SJSA1 (cell line): ENCODE results near the gene DNAH10. TPM values are rescaled to one million over a fixed set of nuclear protein-coding genes. Genes with fewer than 3 reads are reported as not detected.

Experiments used
- DNase-seq, 2 experiments: peaks; one replicate each; pipeline ENCODE4 v3.0.0-alpha.2; 2015 to 2020; ENCODE audit warnings: low spot score in 2 of 2, low read depth in 1 of 2
- H3K27ac ChIP-seq: fragments of 250-450 bp; sonication (Bioruptor Pico); 2 replicates; pipeline ENCODE4 v1.5.1; 2020; ENCODE audit warnings: mild to moderate bottlenecking, moderate library complexity
- H3K27me3 ChIP-seq: fragments of 250-450 bp; sonication (Bioruptor Pico); replicated peaks from 2 replicates; pipeline ENCODE4 v1.5.1; 2020; ENCODE audit warnings: mild to moderate bottlenecking, moderate library complexity
- H3K36me3 ChIP-seq: fragments of 250-450 bp; sonication (Bioruptor Pico); 2 replicates; pipeline ENCODE4 v1.5.1; 2020; ENCODE audit warnings: mild to moderate bottlenecking
- H3K4me1 ChIP-seq: fragments of 250-450 bp; sonication (Bioruptor Pico); replicated peaks from 2 replicates; pipeline ENCODE4 v1.6.1; 2021; ENCODE audit warnings: mild to moderate bottlenecking
- H3K4me3 ChIP-seq: fragments of 250-450 bp; sonication (Bioruptor Pico); 2 replicates; pipeline ENCODE4 v1.5.1; 2020; ENCODE audit warnings: mild to moderate bottlenecking
- H3K9me3 ChIP-seq: fragments of 250-450 bp; sonication (Bioruptor Pico); replicated peaks from 2 replicates; pipeline ENCODE4 v1.5.1; 2020; ENCODE audit warnings: mild to moderate bottlenecking
- total RNA-seq: library from RNA; depleted of rRNA; stranded (reverse); fragments of >200 nt; shearing (Covaris generic); gene quantifications from 2 replicates; pipeline ENCODE4 v1.2.3, GENCODE V29; 2014

The DNAH10 gene
- total RNA-seq, 1 experiment from 2014 or later = 1.00 TPM

GRCh38 chr12:123948796-123949769 is 187.0 kb downstream of the DNAH10 start:
- Histone ChIP-seq H3K27me3 (no peaks in the 10 kb centered on the region), H3K4me3 (no peak overlapping the region), H3K36me3 (peaks cover 12% of the 10 kb centered on the region; the same call in 1 of the 2 replicates), H3K9me3 (no peaks in the 10 kb centered on the region), H3K4me1 (peaks cover 21% of the 10 kb centered on the region), H3K27ac (no peak overlapping the region)
- DNase-seq = peak in 1 of 2 experiments; percentile 23

GRCh38 chr12:123949770-123950165 is 187.7 kb downstream of the DNAH10 start:
- H3K4me3 ChIP-seq = no peak overlapping the region
- DNase-seq = peak in 1 of 2 experiments; percentile 14

GRCh38 chr12:123950476-123951349 is 188.6 kb downstream of the DNAH10 start:
- Histone ChIP-seq H3K36me3 (no peaks in the 10 kb centered on the region), H3K4me3 (no peak overlapping the region), H3K4me1 (peaks cover 21% of the 10 kb centered on the region), H3K27me3 (no peaks in the 10 kb centered on the region), H3K9me3 (no peaks in the 10 kb centered on the region), H3K27ac (no peak overlapping the region)
- DNase-seq = no peak

More at GRCh38 chr12:123949770-123950165, 187.7 kb downstream of the DNAH10 start:
- Histone ChIP-seq H3K27ac (no peak overlapping the region), H3K4me1 (peaks cover 21% of the 10 kb centered on the region), H3K27me3 (no peaks in the 10 kb centered on the region), H3K9me3 (no peaks in the 10 kb centered on the region), H3K36me3 (peaks cover 5% of the 10 kb centered on the region; the same call in 1 of the 2 replicates)

- H3K27ac ChIP-seq = peak overlapping the region; percentile 33; the same call in 1 of the 2 replicates
- H3K27me3 ChIP-seq = no peaks in the 10 kb centered on the region
- no peaks in the 10 kb centered on the region for H3K36me3 ChIP-seq
- H3K9me3 ChIP-seq = no peaks in the 10 kb centered on the region
- H3K4me1 ChIP-seq = peaks cover 21% of the 10 kb centered on the region
- no peak overlapping the region for H3K4me3 ChIP-seq
- peak in 1 of 2 experiments; percentile 18 for DNase-seq
These were observed 189.4 kb downstream of the DNAH10 start for GRCh38 chr12:123951467-123951866.

GRCh38 chr12:123952037-123952436 is 189.9 kb downstream of the DNAH10 start:
- no peaks in the 10 kb centered on the region for H3K9me3 ChIP-seq
- H3K27me3 ChIP-seq = no peaks in the 10 kb centered on the region
- H3K4me3 ChIP-seq = no peak overlapping the region
- DNase-seq = peak in 1 of 2 experiments; percentile 42
- H3K27ac ChIP-seq = peak overlapping the region; percentile 33
- H3K36me3 ChIP-seq = no peaks in the 10 kb centered on the region
- H3K4me1 ChIP-seq = peaks cover 21% of the 10 kb centered on the region

GRCh38 chr12:123954647-123955350 is 192.7 kb downstream of the DNAH10 start:
- no peak for DNase-seq
- Histone ChIP-seq H3K27ac (no peak overlapping the region), H3K36me3 (no peaks in the 10 kb centered on the region), H3K9me3 (no peaks in the 10 kb centered on the region), H3K27me3 (no peaks in the 10 kb centered on the region), H3K4me3 (no peak overlapping the region), H3K4me1 (peaks cover 21% of the 10 kb centered on the region)

- Histone ChIP-seq H3K4me1 (peaks cover 19% of the 10 kb centered on the region), H3K36me3 (no peaks in the 10 kb centered on the region), H3K9me3 (no peaks in the 10 kb centered on the region), H3K27ac (no peak overlapping the region), H3K27me3 (no peaks in the 10 kb centered on the region), H3K4me3 (no peak overlapping the region)
- no peak for DNase-seq
These were observed 194.1 kb downstream of the DNAH10 start for GRCh38 chr12:123956249-123956648.

GRCh38 chr12:123957196-123957595 is 195.1 kb downstream of the DNAH10 start:
- H3K27me3 ChIP-seq = no peaks in the 10 kb centered on the region
- no peaks in the 10 kb centered on the region for H3K36me3 ChIP-seq
- H3K4me1 ChIP-seq = peaks cover 9% of the 10 kb centered on the region
- H3K9me3 ChIP-seq = no peaks in the 10 kb centered on the region
- H3K27ac ChIP-seq = no peak overlapping the region
- H3K4me3 ChIP-seq = no peak overlapping the region
- no peak for DNase-seq

- Histone ChIP-seq H3K9me3 (no peaks in the 10 kb centered on the region), H3K27me3 (no peaks in the 10 kb centered on the region), H3K36me3 (no peaks in the 10 kb centered on the region), H3K4me3 (no peak overlapping the region), H3K4me1 (no peaks in the 10 kb centered on the region), H3K27ac (no peak overlapping the region)
- DNase-seq = no peak
These were observed 196.4 kb downstream of the DNAH10 start for GRCh38 chr12:123958462-123958861.

GRCh38 chr12:123958876-123959275 is 196.8 kb downstream of the DNAH10 start:
- DNase-seq = no peak
- no peaks in the 10 kb centered on the region for H3K9me3 ChIP-seq
- no peaks in the 10 kb centered on the region for H3K27me3 ChIP-seq
- H3K36me3 ChIP-seq = no peaks in the 10 kb centered on the region
- H3K4me1 ChIP-seq = no peaks in the 10 kb centered on the region
- no peak overlapping the region for H3K27ac ChIP-seq
- H3K4me3 ChIP-seq = no peak overlapping the region

GRCh38 chr12:123960029-123960735 is 198.1 kb downstream of the DNAH10 start:
- no peak for DNase-seq
- no peak overlapping the region for H3K27ac ChIP-seq

GRCh38 chr12:123960856-123961255 is 198.8 kb downstream of the DNAH10 start:
- Histone ChIP-seq H3K4me3 (no peak overlapping the region), H3K4me1 (no peaks in the 10 kb centered on the region), H3K27me3 (no peaks in the 10 kb centered on the region), H3K27ac (no peak overlapping the region), H3K9me3 (no peaks in the 10 kb centered on the region), H3K36me3 (peaks cover 6% of the 10 kb centered on the region; the same call in 1 of the 2 replicates)
- DNase-seq = no peak

More at GRCh38 chr12:123960029-123960735, 198.1 kb downstream of the DNAH10 start:
- H3K9me3 ChIP-seq = no peaks in the 10 kb centered on the region
- no peaks in the 10 kb centered on the region for H3K4me1 ChIP-seq
- peaks cover 1% of the 10 kb centered on the region; the same call in 1 of the 2 replicates for H3K36me3 ChIP-seq
- H3K27me3 ChIP-seq = no peaks in the 10 kb centered on the region
- H3K4me3 ChIP-seq = no peak overlapping the region
